HG02571 (cell line): ENCODE data around the gene VWF.

Experiments used
- ATAC-seq: cut with Tn5 transposase; IDR thresholded peaks from one replicate; pipeline ENCODE4 v1.9.1; 2021; ENCODE audit warnings: mild to moderate bottlenecking, moderate library complexity; ENCODE audit not compliant: unreplicated experiment

The VWF gene

DNA sequence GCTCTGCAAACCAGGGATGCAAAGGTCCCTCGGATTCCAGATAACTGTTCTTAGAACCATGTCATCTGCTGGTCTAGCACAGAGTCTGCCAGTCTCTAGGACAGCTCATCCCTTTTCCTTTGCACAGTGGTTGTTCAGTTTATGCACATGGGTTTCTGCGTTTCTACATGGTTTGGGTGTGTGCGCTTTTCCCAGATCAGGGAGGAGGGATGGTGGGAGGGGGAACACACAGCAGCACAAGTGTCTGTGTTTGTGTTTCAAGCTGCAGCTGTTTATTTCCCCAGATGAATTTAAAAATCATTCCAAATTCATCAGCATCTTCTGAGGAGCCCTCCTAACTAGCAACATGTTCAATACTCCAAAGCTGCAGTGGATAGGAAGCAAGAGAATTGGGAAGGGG is 224.8 kb downstream of the VWF start:
- ATAC-seq, result no peak

GRCh38 chr12:5898874-5899273 is 225.6 kb downstream of the VWF start:
- ATAC-seq, result no peak
